Endothelial cell of umbilical vein (primary cell): Measurements from ENCODE around the gene PSPC1. TPM values are rescaled to one million over a fixed set of nuclear protein-coding genes. Genes with fewer than 3 reads are reported as not detected.

Source experiments
- BruUV-seq: library from RNA; stranded (reverse); fragments of 400-500 nt; replicated peaks from 2 replicates; lab custom pipeline; 2021; lab: Mats Ljungman, UMichigan
- CTCF ChIA-PET: fragments of 300-600, 350-600 bp; sonication (Branson Sonifier 250); formaldehyde crosslinking; loops from one replicate; lab custom pipeline; 2021; ENCODE audit warnings: antibody characterized with exemption, inconsistent platforms; lab: Charles Lee
- POLR2A ChIA-PET: fragments of 300-600, 350-600 bp; sonication (Branson Sonifier 250); formaldehyde crosslinking; loops from one replicate; lab custom pipeline; 2021; ENCODE audit warnings: antibody characterized with exemption, inconsistent platforms; lab: Charles Lee
- DNase-seq: peaks from one replicate; pipeline ENCODE4 v3.0.0-alpha.2; 2011; ENCODE audit warnings: low read depth, low spot score
- FAIRE-seq: peaks from 2 replicates; lab custom pipeline; 2011; peaks lifted over from hg19 to GRCh38; lab: Jason Lieb, UNC
- H2AFZ ChIP-seq: 2 replicates; pipeline ENCODE4 v1.6.0; 2012; ENCODE audit warnings: low read depth, low read length, control low read depth, inconsistent platforms
- H3K27ac ChIP-seq: 2 replicates; pipeline ENCODE4 v1.5.1; 2011; ENCODE audit warnings: low read depth, mild to moderate bottlenecking, control low read depth, low read length, moderate library complexity; ENCODE audit not compliant: insufficient read depth
- H3K27me3 ChIP-seq, 2 experiments: 2 replicates each; pipeline versions ENCODE4 v1.6.0 to v1.6.1; 2011; ENCODE audit warnings: low read length in 2 of 2, mixed read lengths in 1 of 2; ENCODE audit not compliant: control insufficient read depth in 2 of 2, insufficient read depth in 2 of 2
- H3K36me3 ChIP-seq, 2 experiments: 2 replicates in 1 of 2; 3 replicates in 1 of 2; pipeline ENCODE4 v1.5.1; 2011; ENCODE audit warnings: low read length in 2 of 2, mild to moderate bottlenecking in 1 of 2, moderate library complexity in 1 of 2; ENCODE audit not compliant: control insufficient read depth in 2 of 2, insufficient read depth in 2 of 2; ENCODE audit errors: extremely low read depth in 1 of 2
- H3K4me1 ChIP-seq: 3 replicates; pipeline ENCODE4 v1.5.1; 2011; ENCODE audit warnings: mild to moderate bottlenecking, low read length; ENCODE audit not compliant: control insufficient read depth, insufficient read depth; ENCODE audit errors: extremely low read depth
- H3K4me2 ChIP-seq: 2 replicates; pipeline ENCODE4 v1.6.1; 2011; ENCODE audit warnings: low read length, control low read depth, mixed read lengths; ENCODE audit not compliant: insufficient read depth
- H3K4me3 ChIP-seq, 3 experiments: fragments of 200-600 bp in 1 of 3; sonication (generic), shearing (Covaris generic) in 1 of 3; replicated peaks in 1 of 3; 2 replicates each; pipeline ENCODE4 v1.5.1; 2011 to 2016; ENCODE audit warnings: control low read depth in 3 of 3, low read length in 3 of 3, mild to moderate bottlenecking in 2 of 3, inconsistent platforms in 1 of 3, low read depth in 1 of 3, moderate library complexity in 1 of 3; ENCODE audit not compliant: insufficient read depth in 1 of 3
- H3K79me2 ChIP-seq: 2 replicates; pipeline ENCODE4 v1.6.0; 2012; ENCODE audit warnings: low read length, inconsistent platforms; ENCODE audit not compliant: control insufficient read depth, insufficient read depth
- H3K9ac ChIP-seq: replicated peaks from 2 replicates; pipeline ENCODE3; 2011; ENCODE audit warnings: low read length, control low read depth; ENCODE audit not compliant: insufficient read depth; ENCODE audit errors: extremely low read depth
- H3K9me1 ChIP-seq: replicated peaks from 3 replicates; pipeline ENCODE4 v1.6.0; 2011; ENCODE audit warnings: mild to moderate bottlenecking, low read length; ENCODE audit not compliant: control insufficient read depth, insufficient read depth; ENCODE audit errors: extremely low read depth
- H3K9me3 ChIP-seq: replicated peaks from 2 replicates; pipeline ENCODE4 v1.5.1; 2012; ENCODE audit warnings: low read length, inconsistent platforms; ENCODE audit not compliant: control insufficient read depth, insufficient read depth
- H4K20me1 ChIP-seq: replicated peaks from 2 replicates; pipeline ENCODE3; 2011; ENCODE audit warnings: mild to moderate bottlenecking, low read length; ENCODE audit not compliant: control insufficient read depth, insufficient read depth; ENCODE audit errors: extremely low read depth
- CTCF ChIP-seq, 2 donors: IDR thresholded peaks; 1 replicate in 1 of 2; 2 replicates in 1 of 2; pipeline ENCODE4 v1.5.1; 2011; ENCODE audit warnings: low read length in 2 of 2, mild to moderate bottlenecking in 2 of 2, moderate library complexity in 2 of 2, control low read depth in 1 of 2, inconsistent platforms in 1 of 2, low read depth in 1 of 2; ENCODE audit not compliant: insufficient read depth in 1 of 2; ENCODE audit errors: extremely low read depth in 1 of 2
- EZH2 ChIP-seq: IDR thresholded peaks from 2 replicates; pipeline ENCODE4 v1.6.1; 2012; ENCODE audit warnings: borderline replicate concordance, low read depth, mild to moderate bottlenecking, moderate library complexity, low read length, inconsistent platforms; ENCODE audit not compliant: severe bottlenecking
- FOS ChIP-seq: IDR thresholded peaks from 2 replicates; pipeline ENCODE4 v1.6.1; 2011; ENCODE audit warnings: mild to moderate bottlenecking, low read length, moderate library complexity, borderline replicate concordance; ENCODE audit not compliant: insufficient read depth
- GATA2 ChIP-seq: IDR thresholded peaks from 2 replicates; pipeline ENCODE4 v1.7.0; 2011; ENCODE audit warnings: low read depth, mild to moderate bottlenecking, moderate library complexity, mixed read lengths, low read length; ENCODE audit not compliant: insufficient read length, insufficient read depth
- JUN ChIP-seq: IDR thresholded peaks from 2 replicates; pipeline ENCODE4 v1.6.1; 2011; ENCODE audit warnings: borderline replicate concordance, low read depth; ENCODE audit not compliant: insufficient read length, insufficient read depth
- MAX ChIP-seq: IDR thresholded peaks from 2 replicates; pipeline ENCODE4 v1.6.1; 2011; ENCODE audit not compliant: insufficient read depth, insufficient read length
- MYC ChIP-seq: IDR thresholded peaks from one replicate; pipeline ENCODE4 v1.6.1; 2011; ENCODE audit warnings: mild to moderate bottlenecking, low read depth, low read length
- POLR2A ChIP-seq: IDR thresholded peaks from 2 replicates; pipeline ENCODE4 v1.6.1; 2012; ENCODE audit warnings: low read depth, mild to moderate bottlenecking, control low read depth, low read length
- POLR2AphosphoS5 ChIP-seq: IDR thresholded peaks from 2 replicates; pipeline ENCODE4 v1.6.1; 2012; ENCODE audit warnings: low read depth, mild to moderate bottlenecking, control low read depth, low read length, moderate library complexity; ENCODE audit not compliant: insufficient read depth
- dilution Hi-C: fragments of 300-500 bp; cut with MboI; formaldehyde crosslinking; loops from one replicate; pipeline ENCODE4 v1.15.0; 2019; ENCODE audit warnings: low sequenced_read_pairs; ENCODE audit not compliant: extremely low pct_ligation_motif_present
- intact Hi-C: fragments of 100-400 bp; cut with micrococcal nuclease; formaldehyde crosslinking; loops from one replicate; pipeline ENCODE4 v1.10.0; 2022
- polyA plus RNA-seq, 4 experiments: library from polyadenylated mRNA; depleted of rRNA in 3 of 4; stranded (reverse) in 3 of 4; unstranded in 1 of 4; fragments of >200 nt; gene quantifications; 2 replicates each; pipeline versions ENCODE4 v1.2.1 to v1.2.3, GENCODE V29; 2011 to 2012; ENCODE audit warnings: missing spikeins in 1 of 4
- total RNA-seq: library from RNA; stranded (reverse); gene quantifications from 2 replicates; pipeline ENCODE4 v1.2.3, GENCODE V29; 2021

PSPC1 gene
- total and polyA plus RNA-seq, 2 donors (not counting 3 experiments of a cell fraction or from before 2014, with no cell fraction given) = 22.8 to 55.7 TPM

GRCh38 chr13:19766591-19766990 is 16.2 kb downstream of the PSPC1 start:
- peaks cover 3% of the 10 kb centered on the region for H4K20me1 ChIP-seq
- FAIRE-seq (peak; percentile 67), DNase-seq (no peak)
- H3K27me3 ChIP-seq = no peaks in the 10 kb centered on the region
- intact Hi-C loops = no loop called here
- H3K4me1 ChIP-seq = no peaks in the 10 kb centered on the region
- dilution Hi-C loops = no loop called here
- no peak overlapping the region for H2AFZ ChIP-seq
- CTCF ChIA-PET = no interaction called here
- no TSS peak for BruUV-seq
- no peaks in the 10 kb centered on the region for H3K9me3 ChIP-seq
- H3K36me3 ChIP-seq = peaks cover 0 to 2% of the 10 kb centered on the region in 2 experiments
- peaks cover 98% of the 10 kb centered on the region for H3K79me2 ChIP-seq
- H3K4me3 ChIP-seq = no peak overlapping the region
- no peak overlapping the region for H3K4me2 ChIP-seq
- no peak overlapping the region for H3K27ac ChIP-seq
- POLR2A ChIA-PET = no interaction called here
- no peak for TF ChIP-seq CTCF (IDR thresholded peaks at IDR 0.05; ENCODE audit: extremely low read depth in 1 of 2, insufficient read depth in 1 of 2, low read depth in 1 of 2, low read length in 2 of 2)
- no peak overlapping the region for H3K9ac ChIP-seq
- H3K9me1 ChIP-seq = no peaks in the 10 kb centered on the region

GRCh38 chr13:19764237-19764636 is 18.5 kb downstream of the PSPC1 start:
- DNase-seq (no peak), FAIRE-seq (no peak)
- peaks cover 3% of the 10 kb centered on the region for H4K20me1 ChIP-seq
- no peak overlapping the region for H3K4me3 ChIP-seq
- CTCF ChIA-PET = interaction anchor here (1.3 kb wide), 1 partner anchor 87 kb away, joined by 4 read pairs; no protein-coding TSS in a partner anchor
- no peak overlapping the region for H3K27ac ChIP-seq
- H3K36me3 ChIP-seq = peaks cover 0 to 2% of the 10 kb centered on the region in 2 experiments
- H3K9me1 ChIP-seq = no peaks in the 10 kb centered on the region
- no peaks in the 10 kb centered on the region for H3K27me3 ChIP-seq
- no peak overlapping the region for H3K4me2 ChIP-seq
- TF ChIP-seq POLR2A (no peak), JUN (no peak), CTCF (IDR thresholded peaks at IDR 0.05; ENCODE audit: extremely low read depth in 1 of 2, insufficient read depth in 1 of 2, low read depth in 1 of 2, low read length in 2 of 2) (no peak), POLR2AphosphoS5 (no peak), MYC (no peak), MAX (no peak), EZH2 (no peak), GATA2 (no peak), FOS (no peak)
- H3K4me1 ChIP-seq = no peaks in the 10 kb centered on the region
- no TSS peak for BruUV-seq
- H3K9ac ChIP-seq = no peak overlapping the region
- dilution Hi-C loops = no loop called here
- H3K79me2 ChIP-seq = peaks cover 98% of the 10 kb centered on the region
- POLR2A ChIA-PET = no interaction called here
- no peak overlapping the region for H2AFZ ChIP-seq
- intact Hi-C loops = no loop called here
- no peaks in the 10 kb centered on the region for H3K9me3 ChIP-seq
